ENCODE results near the gene FBXW11. TPM values are rescaled to one million over a fixed set of nuclear protein-coding genes. Genes with fewer than 3 reads are reported as not detected.

The FBXW11 gene
- total RNA-seq, 1 experiment from 2014 or later = 52.2 TPM

DNA sequence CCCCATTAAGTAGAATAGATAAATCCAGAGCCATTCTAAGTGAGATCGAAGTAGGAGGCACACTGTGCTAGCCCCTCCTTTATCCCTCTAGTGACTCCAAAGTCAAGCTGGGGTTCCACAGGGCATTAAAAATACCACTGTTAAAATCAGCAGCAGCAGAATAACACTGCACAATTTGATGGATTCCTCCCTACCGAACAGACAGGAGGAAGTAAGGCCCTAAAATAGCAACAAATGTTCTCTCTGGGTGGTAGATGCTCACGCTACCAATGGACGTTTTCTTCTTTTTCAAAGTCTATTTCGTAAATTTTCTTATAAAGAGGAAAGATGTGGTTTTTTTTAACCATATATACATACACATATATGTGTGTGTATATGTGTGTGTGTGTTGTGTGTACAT lies 54.4 kb downstream of the FBXW11 start:
- Mint-ChIP-seq H3K4me1 (peaks cover 43% of the 10 kb centered on the region), H3K36me3 (no peaks in the 10 kb centered on the region), H3K4me3 (no peak overlapping the region), H3K27me3 (ENCODE audit: low read depth) (no peaks in the 10 kb centered on the region), H3K9me3 (no peaks in the 10 kb centered on the region), H3K27ac (no peak overlapping the region)
- ATAC-seq (no peak), DNase-seq (ENCODE audit: low spot score) (no peak)
- CTCF ChIA-PET = no interaction called here
- POLR2A ChIA-PET = no interaction called here
- TF ChIP-seq SMAD4 (CRISPR knock-in tag; IDR thresholded peaks at IDR 0.05) (no peak), ZNF317 (CRISPR knock-in tag; IDR thresholded peaks at IDR 0.05; ENCODE audit: borderline replicate concordance, low read depth) (no peak), ZNF138 (CRISPR knock-in tag; conservative IDR thresholded peaks at IDR 0.05) (no peak), ETV6 (CRISPR knock-in tag; IDR thresholded peaks at IDR 0.05) (no peak), NFATC4 (CRISPR knock-in tag; IDR thresholded peaks at IDR 0.05) (no peak), ZNF219 (CRISPR knock-in tag; IDR thresholded peaks at IDR 0.05; ENCODE audit: borderline replicate concordance) (no peak), CBFB (CRISPR knock-in tag; IDR thresholded peaks at IDR 0.05; ENCODE audit: low read depth) (no peak), ATF1 (CRISPR knock-in tag; IDR thresholded peaks at IDR 0.05) (no peak), SP1 (CRISPR knock-in tag; conservative IDR thresholded peaks at IDR 0.05) (no peak), CREM (CRISPR knock-in tag; IDR thresholded peaks at IDR 0.05) (no peak), RELA (CRISPR knock-in tag; IDR thresholded peaks at IDR 0.05; ENCODE audit: borderline replicate concordance) (no peak)
- TF ChIP-seq, protein P1, sequence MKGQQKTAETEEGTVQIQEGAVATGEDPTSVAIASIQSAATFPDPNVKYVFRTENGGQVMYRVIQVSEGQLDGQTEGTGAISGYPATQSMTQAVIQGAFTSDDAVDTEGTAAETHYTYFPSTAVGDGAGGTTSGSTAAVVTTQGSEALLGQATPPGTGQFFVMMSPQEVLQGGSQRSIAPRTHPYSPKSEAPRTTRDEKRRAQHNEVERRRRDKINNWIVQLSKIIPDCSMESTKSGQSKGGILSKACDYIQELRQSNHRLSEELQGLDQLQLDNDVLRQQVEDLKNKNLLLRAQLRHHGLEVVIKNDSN (CRISPR knock-in tag; IDR thresholded peaks at IDR 0.05) = no peak
- TF ChIP-seq, protein P2, sequence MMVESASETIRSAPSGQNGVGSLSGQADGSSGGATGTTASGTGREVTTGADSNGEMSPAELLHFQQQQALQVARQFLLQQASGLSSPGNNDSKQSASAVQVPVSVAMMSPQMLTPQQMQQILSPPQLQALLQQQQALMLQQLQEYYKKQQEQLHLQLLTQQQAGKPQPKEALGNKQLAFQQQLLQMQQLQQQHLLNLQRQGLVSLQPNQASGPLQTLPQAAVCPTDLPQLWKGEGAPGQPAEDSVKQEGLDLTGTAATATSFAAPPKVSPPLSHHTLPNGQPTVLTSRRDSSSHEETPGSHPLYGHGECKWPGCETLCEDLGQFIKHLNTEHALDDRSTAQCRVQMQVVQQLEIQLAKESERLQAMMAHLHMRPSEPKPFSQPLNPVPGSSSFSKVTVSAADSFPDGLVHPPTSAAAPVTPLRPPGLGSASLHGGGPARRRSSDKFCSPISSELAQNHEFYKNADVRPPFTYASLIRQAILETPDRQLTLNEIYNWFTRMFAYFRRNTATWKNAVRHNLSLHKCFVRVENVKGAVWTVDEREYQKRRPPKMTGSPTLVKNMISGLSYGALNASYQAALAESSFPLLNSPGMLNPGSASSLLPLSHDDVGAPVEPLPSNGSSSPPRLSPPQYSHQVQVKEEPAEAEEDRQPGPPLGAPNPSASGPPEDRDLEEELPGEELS (CRISPR knock-in tag; IDR thresholded peaks at IDR 0.05) = no peak
- TF ChIP-seq, protein P3, sequence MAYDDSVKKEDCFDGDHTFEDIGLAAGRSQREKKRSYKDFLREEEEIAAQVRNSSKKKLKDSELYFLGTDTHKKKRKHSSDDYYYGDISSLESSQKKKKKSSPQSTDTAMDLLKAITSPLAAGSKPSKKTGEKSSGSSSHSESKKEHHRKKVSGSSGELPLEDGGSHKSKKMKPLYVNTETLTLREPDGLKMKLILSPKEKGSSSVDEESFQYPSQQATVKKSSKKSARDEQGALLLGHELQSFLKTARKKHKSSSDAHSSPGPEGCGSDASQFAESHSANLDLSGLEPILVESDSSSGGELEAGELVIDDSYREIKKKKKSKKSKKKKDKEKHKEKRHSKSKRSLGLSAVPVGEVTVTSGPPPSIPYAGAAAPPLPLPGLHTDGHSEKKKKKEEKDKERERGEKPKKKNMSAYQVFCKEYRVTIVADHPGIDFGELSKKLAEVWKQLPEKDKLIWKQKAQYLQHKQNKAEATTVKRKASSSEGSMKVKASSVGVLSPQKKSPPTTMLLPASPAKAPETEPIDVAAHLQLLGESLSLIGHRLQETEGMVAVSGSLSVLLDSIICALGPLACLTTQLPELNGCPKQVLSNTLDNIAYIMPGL (CRISPR knock-in tag; IDR thresholded peaks at IDR 0.05) = no peak
- TF ChIP-seq, protein P4, sequence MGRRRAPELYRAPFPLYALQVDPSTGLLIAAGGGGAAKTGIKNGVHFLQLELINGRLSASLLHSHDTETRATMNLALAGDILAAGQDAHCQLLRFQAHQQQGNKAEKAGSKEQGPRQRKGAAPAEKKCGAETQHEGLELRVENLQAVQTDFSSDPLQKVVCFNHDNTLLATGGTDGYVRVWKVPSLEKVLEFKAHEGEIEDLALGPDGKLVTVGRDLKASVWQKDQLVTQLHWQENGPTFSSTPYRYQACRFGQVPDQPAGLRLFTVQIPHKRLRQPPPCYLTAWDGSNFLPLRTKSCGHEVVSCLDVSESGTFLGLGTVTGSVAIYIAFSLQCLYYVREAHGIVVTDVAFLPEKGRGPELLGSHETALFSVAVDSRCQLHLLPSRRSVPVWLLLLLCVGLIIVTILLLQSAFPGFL (CRISPR knock-in tag; IDR thresholded peaks at IDR 0.05; ENCODE audit: borderline replicate concordance) = no peak
- TF ChIP-seq, protein P5, sequence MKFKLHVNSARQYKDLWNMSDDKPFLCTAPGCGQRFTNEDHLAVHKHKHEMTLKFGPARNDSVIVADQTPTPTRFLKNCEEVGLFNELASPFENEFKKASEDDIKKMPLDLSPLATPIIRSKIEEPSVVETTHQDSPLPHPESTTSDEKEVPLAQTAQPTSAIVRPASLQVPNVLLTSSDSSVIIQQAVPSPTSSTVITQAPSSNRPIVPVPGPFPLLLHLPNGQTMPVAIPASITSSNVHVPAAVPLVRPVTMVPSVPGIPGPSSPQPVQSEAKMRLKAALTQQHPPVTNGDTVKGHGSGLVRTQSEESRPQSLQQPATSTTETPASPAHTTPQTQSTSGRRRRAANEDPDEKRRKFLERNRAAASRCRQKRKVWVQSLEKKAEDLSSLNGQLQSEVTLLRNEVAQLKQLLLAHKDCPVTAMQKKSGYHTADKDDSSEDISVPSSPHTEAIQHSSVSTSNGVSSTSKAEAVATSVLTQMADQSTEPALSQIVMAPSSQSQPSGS (CRISPR knock-in tag; IDR thresholded peaks at IDR 0.05; ENCODE audit: borderline replicate concordance, low read depth) = no peak
- TF ChIP-seq, protein P6, sequence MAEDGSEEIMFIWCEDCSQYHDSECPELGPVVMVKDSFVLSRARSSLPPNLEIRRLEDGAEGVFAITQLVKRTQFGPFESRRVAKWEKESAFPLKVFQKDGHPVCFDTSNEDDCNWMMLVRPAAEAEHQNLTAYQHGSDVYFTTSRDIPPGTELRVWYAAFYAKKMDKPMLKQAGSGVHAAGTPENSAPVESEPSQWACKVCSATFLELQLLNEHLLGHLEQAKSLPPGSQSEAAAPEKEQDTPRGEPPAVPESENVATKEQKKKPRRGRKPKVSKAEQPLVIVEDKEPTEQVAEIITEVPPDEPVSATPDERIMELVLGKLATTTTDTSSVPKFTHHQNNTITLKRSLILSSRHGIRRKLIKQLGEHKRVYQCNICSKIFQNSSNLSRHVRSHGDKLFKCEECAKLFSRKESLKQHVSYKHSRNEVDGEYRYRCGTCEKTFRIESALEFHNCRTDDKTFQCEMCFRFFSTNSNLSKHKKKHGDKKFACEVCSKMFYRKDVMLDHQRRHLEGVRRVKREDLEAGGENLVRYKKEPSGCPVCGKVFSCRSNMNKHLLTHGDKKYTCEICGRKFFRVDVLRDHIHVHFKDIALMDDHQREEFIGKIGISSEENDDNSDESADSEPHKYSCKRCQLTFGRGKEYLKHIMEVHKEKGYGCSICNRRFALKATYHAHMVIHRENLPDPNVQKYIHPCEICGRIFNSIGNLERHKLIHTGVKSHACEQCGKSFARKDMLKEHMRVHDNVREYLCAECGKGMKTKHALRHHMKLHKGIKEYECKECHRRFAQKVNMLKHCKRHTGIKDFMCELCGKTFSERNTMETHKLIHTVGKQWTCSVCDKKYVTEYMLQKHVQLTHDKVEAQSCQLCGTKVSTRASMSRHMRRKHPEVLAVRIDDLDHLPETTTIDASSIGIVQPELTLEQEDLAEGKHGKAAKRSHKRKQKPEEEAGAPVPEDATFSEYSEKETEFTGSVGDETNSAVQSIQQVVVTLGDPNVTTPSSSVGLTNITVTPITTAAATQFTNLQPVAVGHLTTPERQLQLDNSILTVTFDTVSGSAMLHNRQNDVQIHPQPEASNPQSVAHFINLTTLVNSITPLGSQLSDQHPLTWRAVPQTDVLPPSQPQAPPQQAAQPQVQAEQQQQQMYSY (CRISPR knock-in tag; IDR thresholded peaks at IDR 0.05) = no peak
- TF ChIP-seq, protein P7, sequence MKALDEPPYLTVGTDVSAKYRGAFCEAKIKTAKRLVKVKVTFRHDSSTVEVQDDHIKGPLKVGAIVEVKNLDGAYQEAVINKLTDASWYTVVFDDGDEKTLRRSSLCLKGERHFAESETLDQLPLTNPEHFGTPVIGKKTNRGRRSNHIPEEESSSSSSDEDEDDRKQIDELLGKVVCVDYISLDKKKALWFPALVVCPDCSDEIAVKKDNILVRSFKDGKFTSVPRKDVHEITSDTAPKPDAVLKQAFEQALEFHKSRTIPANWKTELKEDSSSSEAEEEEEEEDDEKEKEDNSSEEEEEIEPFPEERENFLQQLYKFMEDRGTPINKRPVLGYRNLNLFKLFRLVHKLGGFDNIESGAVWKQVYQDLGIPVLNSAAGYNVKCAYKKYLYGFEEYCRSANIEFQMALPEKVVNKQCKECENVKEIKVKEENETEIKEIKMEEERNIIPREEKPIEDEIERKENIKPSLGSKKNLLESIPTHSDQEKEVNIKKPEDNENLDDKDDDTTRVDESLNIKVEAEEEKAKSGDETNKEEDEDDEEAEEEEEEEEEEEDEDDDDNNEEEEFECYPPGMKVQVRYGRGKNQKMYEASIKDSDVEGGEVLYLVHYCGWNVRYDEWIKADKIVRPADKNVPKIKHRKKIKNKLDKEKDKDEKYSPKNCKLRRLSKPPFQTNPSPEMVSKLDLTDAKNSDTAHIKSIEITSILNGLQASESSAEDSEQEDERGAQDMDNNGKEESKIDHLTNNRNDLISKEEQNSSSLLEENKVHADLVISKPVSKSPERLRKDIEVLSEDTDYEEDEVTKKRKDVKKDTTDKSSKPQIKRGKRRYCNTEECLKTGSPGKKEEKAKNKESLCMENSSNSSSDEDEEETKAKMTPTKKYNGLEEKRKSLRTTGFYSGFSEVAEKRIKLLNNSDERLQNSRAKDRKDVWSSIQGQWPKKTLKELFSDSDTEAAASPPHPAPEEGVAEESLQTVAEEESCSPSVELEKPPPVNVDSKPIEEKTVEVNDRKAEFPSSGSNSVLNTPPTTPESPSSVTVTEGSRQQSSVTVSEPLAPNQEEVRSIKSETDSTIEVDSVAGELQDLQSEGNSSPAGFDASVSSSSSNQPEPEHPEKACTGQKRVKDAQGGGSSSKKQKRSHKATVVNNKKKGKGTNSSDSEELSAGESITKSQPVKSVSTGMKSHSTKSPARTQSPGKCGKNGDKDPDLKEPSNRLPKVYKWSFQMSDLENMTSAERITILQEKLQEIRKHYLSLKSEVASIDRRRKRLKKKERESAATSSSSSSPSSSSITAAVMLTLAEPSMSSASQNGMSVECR (CRISPR knock-in tag; IDR thresholded peaks at IDR 0.05; ENCODE audit: borderline replicate concordance) = no peak
- TF ChIP-seq, protein P8, sequence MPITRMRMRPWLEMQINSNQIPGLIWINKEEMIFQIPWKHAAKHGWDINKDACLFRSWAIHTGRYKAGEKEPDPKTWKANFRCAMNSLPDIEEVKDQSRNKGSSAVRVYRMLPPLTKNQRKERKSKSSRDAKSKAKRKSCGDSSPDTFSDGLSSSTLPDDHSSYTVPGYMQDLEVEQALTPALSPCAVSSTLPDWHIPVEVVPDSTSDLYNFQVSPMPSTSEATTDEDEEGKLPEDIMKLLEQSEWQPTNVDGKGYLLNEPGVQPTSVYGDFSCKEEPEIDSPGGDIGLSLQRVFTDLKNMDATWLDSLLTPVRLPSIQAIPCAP (CRISPR knock-in tag; IDR thresholded peaks at IDR 0.05) = no peak
